HEK293 (cell line): ENCODE data around the gene NDUFB10.

Experiments used
- CTCF ChIP-seq: fragments of 450-650 bp; formaldehyde crosslinking; IDR thresholded peaks from 2 replicates; pipeline ENCODE4 v1.5.1; 2016; ENCODE audit warnings: missing biosample characterization, missing genetic modification characterization
- WT1 ChIP-seq: fragments of 450-650 bp; formaldehyde crosslinking; IDR thresholded peaks from 2 replicates; pipeline ENCODE4 v1.5.1; 2016; ENCODE audit warnings: missing biosample characterization, missing genetic modification characterization
- ZNF830 ChIP-seq: fragments of 450-650 bp; IDR thresholded peaks from 2 replicates; pipeline ENCODE4 v1.5.0; 2018; ENCODE audit warnings: missing biosample characterization, missing genetic modification characterization, low read depth, mild to moderate bottlenecking, moderate library complexity

GRCh38 chr16:1914084-1914608, 45.2 kb upstream of the NDUFB10 start:
- TF ChIP-seq CTCF (no peak), ZNF830 (tag by site-specific recombination) (no peak), WT1 (tag by site-specific recombination) (no peak)
